CD14-positive monocyte (primary cell): ENCODE data around the gene NKAIN4. TPM values are rescaled to one million over a fixed set of nuclear protein-coding genes. Genes with fewer than 3 reads are reported as not detected.

ENCODE experiments used
- DNase-seq, 3 donors: peaks; one replicate each; pipeline ENCODE4 v3.0.0-alpha.2; 2011 to 2022
- H2AFZ ChIP-seq: 2 replicates; pipeline ENCODE4 v1.6.0; 2012; ENCODE audit warnings: mild to moderate bottlenecking, low read depth, low read length, inconsistent platforms; ENCODE audit not compliant: insufficient read depth, poor library complexity, severe bottlenecking
- H3K27ac ChIP-seq, 2 donors: 1 replicate in 1 of 2; 2 replicates in 1 of 2; pipeline ENCODE4 v1.5.1; 2012 to 2013; ENCODE audit warnings: low read length in 2 of 2, control low read depth in 1 of 2, inconsistent platforms in 1 of 2, low read depth in 1 of 2, mild to moderate bottlenecking in 1 of 2
- H3K27me3 ChIP-seq, 2 donors: one replicate each; pipeline versions ENCODE4 v1.6.0 to v1.6.1; 2011 to 2013; ENCODE audit warnings: low read length in 2 of 2; ENCODE audit not compliant: control insufficient read depth in 2 of 2, insufficient read depth in 2 of 2
- H3K36me3 ChIP-seq, 2 donors: replicated peaks in 1 of 2; 1 replicate in 1 of 2; 2 replicates in 1 of 2; pipeline versions ENCODE4 v1.5.1 to v1.6.1; 2012 to 2013; ENCODE audit warnings: low read length in 2 of 2, control low read depth in 1 of 2, inconsistent platforms in 1 of 2, mild to moderate bottlenecking in 1 of 2; ENCODE audit not compliant: insufficient read depth in 2 of 2, control insufficient read depth in 1 of 2
- H3K4me1 ChIP-seq, 2 donors: 1 replicate in 1 of 2; 2 replicates in 1 of 2; pipeline versions ENCODE4 v1.5.1 to v1.6.1; 2012 to 2013; ENCODE audit warnings: low read length in 2 of 2, control low read depth in 1 of 2, inconsistent platforms in 1 of 2, mild to moderate bottlenecking in 1 of 2, moderate library complexity in 1 of 2; ENCODE audit not compliant: insufficient read depth in 2 of 2, control insufficient read depth in 1 of 2
- H3K4me2 ChIP-seq: replicated peaks from 2 replicates; pipeline ENCODE3; 2012; ENCODE audit warnings: low read length, moderate library complexity, mild to moderate bottlenecking; ENCODE audit not compliant: poor library complexity, severe bottlenecking; ENCODE audit errors: extremely low read depth
- H3K4me3 ChIP-seq, 3 experiments: fragments of 200-600 bp in 1 of 3; sonication (generic) in 1 of 3; replicated peaks in 1 of 3; 1 replicate in 2 of 3; 2 replicates in 1 of 3; pipeline ENCODE4 v1.5.1; 2011 to 2013; ENCODE audit warnings: low read length in 3 of 3, mild to moderate bottlenecking in 3 of 3, control low read depth in 2 of 3, low read depth in 2 of 3, inconsistent platforms in 1 of 3, moderate library complexity in 1 of 3
- H3K79me2 ChIP-seq: 2 replicates; pipeline ENCODE4 v1.6.0; 2012; ENCODE audit warnings: mild to moderate bottlenecking, control low read depth, inconsistent platforms, low read length, moderate library complexity; ENCODE audit not compliant: insufficient read depth
- H3K9ac ChIP-seq: 2 replicates; pipeline ENCODE4 v1.6.0; 2017; ENCODE audit warnings: low read length, mild to moderate bottlenecking; ENCODE audit not compliant: insufficient read depth, poor library complexity, severe bottlenecking
- H3K9me3 ChIP-seq, 2 donors: replicated peaks in 1 of 2; 1 replicate in 1 of 2; 2 replicates in 1 of 2; pipeline versions ENCODE4 v1.5.1 to v1.6.1; 2012 to 2013; ENCODE audit warnings: low read length in 2 of 2, control low read depth in 1 of 2; ENCODE audit not compliant: control insufficient read depth in 1 of 2, insufficient read depth in 1 of 2
- H4K20me1 ChIP-seq: 2 replicates; pipeline ENCODE4 v1.6.0; 2012; ENCODE audit warnings: mild to moderate bottlenecking, low read length, control low read depth, moderate library complexity; ENCODE audit not compliant: insufficient read depth
- H3K27ac Mint-ChIP-seq, 7 donors: one replicate each; pipeline ENCODE4 v1.8.0; 2020; ENCODE audit warnings: mild to moderate bottlenecking in 7 of 7, mixed read lengths in 7 of 7, moderate library complexity in 6 of 7, inconsistent platforms in 2 of 7
- H3K27me3 Mint-ChIP-seq, 3 donors: one replicate each; pipeline ENCODE4 v1.8.0; 2021 to 2022; ENCODE audit warnings: low read depth in 3 of 3, mild to moderate bottlenecking in 3 of 3, mixed read lengths in 3 of 3, moderate library complexity in 3 of 3, inconsistent platforms in 1 of 3
- H3K36me3 Mint-ChIP-seq, 2 donors: one replicate each; pipeline ENCODE4 v1.8.0; 2020; ENCODE audit warnings: mixed read lengths in 2 of 2, inconsistent platforms in 1 of 2, mild to moderate bottlenecking in 1 of 2
- H3K4me1 Mint-ChIP-seq: one replicate; pipeline ENCODE4 v1.8.0; 2020; ENCODE audit warnings: mild to moderate bottlenecking, mixed read lengths
- H3K4me3 Mint-ChIP-seq, 2 donors: one replicate each; pipeline ENCODE4 v1.8.0; 2020; ENCODE audit warnings: mild to moderate bottlenecking in 2 of 2, mixed read lengths in 2 of 2, moderate library complexity in 1 of 2
- H3K9me3 Mint-ChIP-seq, 7 donors: one replicate each; pipeline ENCODE4 v1.8.0; 2020 to 2022; ENCODE audit warnings: mixed read lengths in 7 of 7, mild to moderate bottlenecking in 6 of 7, moderate library complexity in 6 of 7, inconsistent platforms in 2 of 7
- CTCF ChIP-seq: fragments of 200-600 bp; IDR thresholded peaks from one replicate; pipeline ENCODE4 v1.8.0; 2022; ENCODE audit warnings: antibody characterized with exemption, mild to moderate bottlenecking
- WGBS: methylation state at CpG from one replicate; pipeline ENCODE4 v1.1.5; 2013; ENCODE audit warnings: missing lambda C conversion rate; ENCODE audit not compliant: insufficient coverage; 5-methylcytosine and 5-hydroxymethylcytosine counted together
- intact Hi-C, 2 donors: fragments of 100-400 bp; cut with micrococcal nuclease; formaldehyde crosslinking; loops; one replicate each; pipeline versions ENCODE4 v1.15.0 to v1.15.1; 2023
- polyA plus RNA-seq, 3 donors: library from polyadenylated mRNA; depleted of rRNA in 1 of 3; unstranded in 2 of 3; stranded (reverse) in 1 of 3; fragments of 300-500 nt in 2 of 3; fragments of >200 nt in 1 of 3; fragmentation: Illumina TruSeq in 2 of 3; gene quantifications; 1 replicate in 2 of 3; 2 replicates in 1 of 3; pipeline ENCODE4 v1.2.3, GENCODE V29; 2012 to 2021

The NKAIN4 gene
- polyA plus RNA-seq, 3 donors: not detected

DNA sequence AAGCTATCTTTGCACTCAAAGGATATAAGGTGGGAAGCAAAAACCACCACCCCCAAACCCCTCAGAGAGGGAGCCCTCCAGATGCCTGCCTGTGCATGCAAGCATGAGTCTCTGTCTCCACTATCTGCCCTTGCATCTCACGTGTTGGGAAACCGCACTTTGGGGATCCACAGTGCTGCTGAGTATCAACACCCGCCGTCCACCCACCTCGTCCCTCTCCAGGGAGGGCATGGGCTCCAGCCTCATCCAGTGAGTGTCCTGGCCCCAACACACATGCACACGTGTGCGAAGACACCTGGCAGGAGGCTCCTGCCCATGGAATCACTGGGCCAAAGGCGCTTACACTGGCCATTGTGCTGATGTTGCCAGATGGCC lies 34.8 kb downstream of the NKAIN4 start:
- no peak for DNase-seq
- Mint-ChIP-seq H3K4me1 (peaks cover 16% of the 10 kb centered on the region), H3K9me3 (no peaks in the 10 kb centered on the region), H3K27me3 (peaks cover 8 to 18% (median 16%) of the 10 kb centered on the region in 3 donors), H3K36me3 (peaks cover under 1 to 3% of the 10 kb centered on the region in 2 donors), H3K27ac (no peak overlapping the region), H3K4me3 (no peak overlapping the region)
- peaks cover 0 to 5% of the 10 kb centered on the region in 2 donors for H3K27me3 ChIP-seq
- H4K20me1 ChIP-seq: peaks cover 9% of the 10 kb centered on the region
- H2AFZ ChIP-seq: no peak overlapping the region
- intact Hi-C loops: loop anchor here in 1 of 2 donors (10.0 kb wide), 1 partner anchor 285 kb away; the partner anchor contains the start of gene GID8
- no peak overlapping the region for H3K9ac ChIP-seq
- H3K27ac ChIP-seq: no peak overlapping the region
- H3K4me3 ChIP-seq: no peak overlapping the region
- no peak for TF ChIP-seq CTCF
- no peak overlapping the region for H3K4me2 ChIP-seq
- peaks cover 13% of the 10 kb centered on the region for H3K79me2 ChIP-seq
- no peaks in the 10 kb centered on the region for H3K9me3 ChIP-seq
- H3K36me3 ChIP-seq: peaks cover 0 to 2% of the 10 kb centered on the region in 2 donors
- WGBS: 92% methylated on average over 6 of the region's 8 CpGs
- H3K4me1 ChIP-seq: peaks cover 15 to 18% of the 10 kb centered on the region in 2 donors

- intact Hi-C loops: loop anchor here in 1 of 2 donors (10.0 kb wide), 1 partner anchor 284 kb away; the partner anchor contains the start of gene GID8
Measured at GRCh38 chr20:63218701-63219446, 35.4 kb downstream of the NKAIN4 start.

More at GRCh38 chr20:63218701-63219446, 35.4 kb downstream of the NKAIN4 start:
- Histone ChIP-seq H3K79me2 (peaks cover 19% of the 10 kb centered on the region), H3K4me2 (no peak overlapping the region), H3K9me3 (no peaks in the 10 kb centered on the region), H3K4me3 (no peak overlapping the region), H3K9ac (no peak overlapping the region), H2AFZ (no peak overlapping the region), H3K27me3 (peaks cover 0 to 5% of the 10 kb centered on the region in 2 donors), H3K4me1 (peaks cover 15 to 19% of the 10 kb centered on the region in 2 donors), H4K20me1 (peaks cover 14% of the 10 kb centered on the region), H3K27ac (no peak overlapping the region), H3K36me3 (peaks cover 0 to 8% of the 10 kb centered on the region in 2 donors)
- H3K36me3 Mint-ChIP-seq: peaks cover 6 to 8% of the 10 kb centered on the region in 2 donors
- peaks cover 8 to 16% (median 15%) of the 10 kb centered on the region in 3 donors for H3K27me3 Mint-ChIP-seq
- no peak for TF ChIP-seq CTCF
- 89% methylated on average over 8 of the region's 13 CpGs for WGBS
- H3K27ac Mint-ChIP-seq: no peak overlapping the region
- no peaks in the 10 kb centered on the region for H3K9me3 Mint-ChIP-seq
- no peak overlapping the region for H3K4me3 Mint-ChIP-seq
- peaks cover 20% of the 10 kb centered on the region for H3K4me1 Mint-ChIP-seq
- DNase-seq: no peak
